Prostate gland (tissue), 2 donors: ENCODE results near the gene ATG5. TPM values are rescaled to one million over a fixed set of nuclear protein-coding genes. Genes with fewer than 3 reads are reported as not detected.

Experiments used
- DNase-seq: peaks from one replicate; pipeline ENCODE4 v3.0.0-alpha.2; 2019; ENCODE audit warnings: low spot score
- H3K27ac ChIP-seq, 2 donors: fragments of 200-600 bp; sonication (generic); 2 replicates each; pipeline ENCODE4 v1.5.1; 2017 to 2019
- H3K27me3 ChIP-seq: fragments of 200-600 bp; sonication (generic); replicated peaks from 2 replicates; pipeline ENCODE4 v1.5.1; 2019; ENCODE audit not compliant: insufficient read depth
- H3K36me3 ChIP-seq, 2 donors: fragments of 200-600 bp; sonication (generic); 1 replicate in 1 of 2; 2 replicates in 1 of 2; pipeline versions ENCODE4 v1.5.1 to v1.8.1; 2017 to 2019
- H3K4me1 ChIP-seq: fragments of 200-600 bp; sonication (generic); replicated peaks from 2 replicates; pipeline ENCODE4 v1.5.1; 2019
- H3K4me3 ChIP-seq, 2 donors: fragments of 200-600 bp; sonication (generic); 2 replicates each; pipeline ENCODE4 v1.5.1; 2017 to 2019
- H3K9me3 ChIP-seq: fragments of 200-600 bp; sonication (generic); 2 replicates; pipeline ENCODE4 v1.5.1; 2017
- CTCF ChIP-seq, 4 experiments: fragments of 200-600 bp in 2 of 4; fragments of 450-650 bp in 2 of 4; sonication (generic) in 2 of 4; IDR thresholded peaks; 1 replicate in 3 of 4; 2 replicates in 1 of 4; pipeline ENCODE4 v1.5.1; 2016 to 2019; ENCODE audit warnings: antibody characterized with exemption in 4 of 4, mild to moderate bottlenecking in 2 of 4, moderate library complexity in 2 of 4
- POLR2A ChIP-seq: fragments of 450-650 bp; IDR thresholded peaks from one replicate; pipeline ENCODE4 v1.6.1; 2016; ENCODE audit warnings: antibody characterized with exemption, mild to moderate bottlenecking
- POLR2AphosphoS5 ChIP-seq: sonication (generic); formaldehyde crosslinking; IDR thresholded peaks from one replicate; pipeline ENCODE4 v1.6.1; 2017; ENCODE audit warnings: antibody characterized with exemption
- WGBS: methylation state at CpG from one replicate; pipeline ENCODE4 v1.1.5; 2018; 5-methylcytosine and 5-hydroxymethylcytosine counted together
- intact Hi-C: fragments of 100-400 bp; cut with DNase I; formaldehyde crosslinking; loops from one replicate; pipeline ENCODE4 v1.14.2; 2022
- total RNA-seq, 2 donors: library from RNA; depleted of rRNA; stranded (reverse); fragments of >200 nt; gene quantifications; one replicate each; pipeline ENCODE4 v1.1.0, GENCODE V29; 2016

ATG5 gene
- total RNA-seq, 2 donors from 2014 or later, result 31.9 to 34.3 TPM

GRCh38 chr6:106204961-106205360 lies 120.6 kb downstream of the ATG5 start:
- H3K4me1 ChIP-seq, result no peaks in the 10 kb centered on the region
- no peak for DNase-seq
- WGBS, result 63% methylated on average over 2 of the region's 2 CpGs
- no peak overlapping the region for H3K4me3 ChIP-seq
- H3K9me3 ChIP-seq, result no peaks in the 10 kb centered on the region
- no peaks in the 10 kb centered on the region for H3K27me3 ChIP-seq
- H3K36me3 ChIP-seq, result no peaks in the 10 kb centered on the region
- TF ChIP-seq POLR2AphosphoS5 (no peak), POLR2A (no peak), CTCF (IDR thresholded peaks at IDR 0.05) (no peak)
- intact Hi-C loops, result no loop called here
- H3K27ac ChIP-seq, result no peak overlapping the region

GRCh38 chr6:106199998-106200397 lies 125.6 kb downstream of the ATG5 start:
- no peak for DNase-seq
- WGBS, result 100% methylated on average over 1 of the region's 1 CpG
- TF ChIP-seq POLR2A (no peak), POLR2AphosphoS5 (no peak), CTCF (IDR thresholded peaks at IDR 0.05) (no peak)
- H3K36me3 ChIP-seq, result no peaks in the 10 kb centered on the region
- H3K4me1 ChIP-seq, result no peaks in the 10 kb centered on the region
- H3K27me3 ChIP-seq, result no peaks in the 10 kb centered on the region
- no peak overlapping the region for H3K27ac ChIP-seq
- intact Hi-C loops, result no loop called here
- H3K4me3 ChIP-seq, result no peak overlapping the region
- H3K9me3 ChIP-seq, result no peaks in the 10 kb centered on the region

- Histone ChIP-seq H3K27ac (no peak overlapping the region), H3K4me1 (no peaks in the 10 kb centered on the region), H3K27me3 (no peaks in the 10 kb centered on the region), H3K4me3 (no peak overlapping the region), H3K36me3 (no peaks in the 10 kb centered on the region), H3K9me3 (no peaks in the 10 kb centered on the region)
- intact Hi-C loops, result no loop called here
- 88% methylated on average over 1 of the region's 1 CpG for WGBS
- no peak for TF ChIP-seq POLR2AphosphoS5
- no peak for TF ChIP-seq CTCF (IDR thresholded peaks at IDR 0.05)
- TF ChIP-seq POLR2A, result no peak
- no peak for DNase-seq
These were observed 126.2 kb downstream of the ATG5 start for GRCh38 chr6:106199331-106199730.

GRCh38 chr6:106197441-106197840 lies 128.1 kb downstream of the ATG5 start:
- Histone ChIP-seq H3K27ac (no peak overlapping the region), H3K4me1 (no peaks in the 10 kb centered on the region), H3K27me3 (no peaks in the 10 kb centered on the region), H3K9me3 (no peaks in the 10 kb centered on the region), H3K4me3 (no peak overlapping the region), H3K36me3 (no peaks in the 10 kb centered on the region)
- no peak for TF ChIP-seq CTCF (IDR thresholded peaks at IDR 0.05)
- TF ChIP-seq POLR2AphosphoS5, result no peak
- TF ChIP-seq POLR2A, result no peak
- no peak for DNase-seq
- 85% methylated on average over 4 of the region's 4 CpGs for WGBS
- intact Hi-C loops, result no loop called here

- intact Hi-C loops, result no loop called here
- Histone ChIP-seq H3K4me3 (no peak overlapping the region), H3K4me1 (no peaks in the 10 kb centered on the region), H3K27ac (no peak overlapping the region), H3K27me3 (no peaks in the 10 kb centered on the region), H3K36me3 (no peaks in the 10 kb centered on the region), H3K9me3 (no peaks in the 10 kb centered on the region)
- DNase-seq, result no peak
- 87% methylated on average over 7 of the region's 7 CpGs for WGBS
- TF ChIP-seq POLR2A (no peak), CTCF (IDR thresholded peaks at IDR 0.05) (no peak), POLR2AphosphoS5 (no peak)
These were observed 130.3 kb downstream of the ATG5 start for GRCh38 chr6:106194949-106195921.
